Activated CD8-positive, alpha-beta memory T cell treated with anti-CD3 and anti-CD28 coated beads for 36 hours (primary cell): ENCODE data around the gene ANKS1A. TPM values are rescaled to one million over a fixed set of nuclear protein-coding genes. Genes with fewer than 3 reads are reported as not detected.
"Not testable (repeated sequence)": the region's sequence is repeated elsewhere in the genome, so short reads cannot be mapped to it uniquely, and the experiment has no call there.

ENCODE experiments used
- CTCF ChIA-PET: fragments of 350-600 bp; sonication (Branson Sonifier 250); formaldehyde crosslinking; loops from one replicate; lab custom pipeline; 2021; ENCODE audit warnings: antibody characterized with exemption; lab: Charles Lee
- POLR2A ChIA-PET: fragments of 350-600 bp; sonication (Branson Sonifier 250); formaldehyde crosslinking; loops from one replicate; lab custom pipeline; 2021; ENCODE audit warnings: antibody characterized with exemption; lab: Charles Lee
- total RNA-seq, 2 experiments: library from RNA; stranded (reverse); gene quantifications; one replicate each; pipeline ENCODE4 v1.2.3, GENCODE V29; 2021

ANKS1A gene
- total RNA-seq, 2 experiments from 2014 or later: 7.9 to 8.6 TPM

GRCh38 chr6:34912715-34913464, 23.8 kb downstream of the ANKS1A start:
- CTCF ChIA-PET: no interaction called here
- POLR2A ChIA-PET: no interaction called here

- ChIA-PET POLR2A (no interaction called here), CTCF (interaction anchor here (0.6 kb wide), 1 partner anchor 1475 kb away, joined by 3 read pairs; no protein-coding TSS in a partner anchor)
Observed at GRCh38 chr6:34914358-34914757, 25.3 kb downstream of the ANKS1A start.

- ChIA-PET POLR2A (no interaction called here), CTCF (no interaction called here)
Observed at GRCh38 chr6:34916348-34916967, 27.4 kb downstream of the ANKS1A start.

GRCh38 chr6:34917626-34918285, 28.7 kb downstream of the ANKS1A start:
- ChIA-PET POLR2A (no interaction called here), CTCF (no interaction called here)

- POLR2A ChIA-PET: no interaction called here
Observed at GRCh38 chr6:34919651-34920050, 30.6 kb downstream of the ANKS1A start.

GRCh38 chr6:34920097-34920496, 31.0 kb downstream of the ANKS1A start:
- CTCF ChIA-PET: no interaction called here

More at GRCh38 chr6:34919651-34920050, 30.6 kb downstream of the ANKS1A start:
- CTCF ChIA-PET: no interaction called here

GRCh38 chr6:34922177-34922663, 33.2 kb downstream of the ANKS1A start:
- ChIA-PET POLR2A (no interaction called here), CTCF (no interaction called here)

More at GRCh38 chr6:34920097-34920496, 31.0 kb downstream of the ANKS1A start:
- POLR2A ChIA-PET: no interaction called here

- POLR2A ChIA-PET: no interaction called here
- CTCF ChIA-PET: no interaction called here
Observed at GRCh38 chr6:34924831-34925625, 36.0 kb downstream of the ANKS1A start.

GRCh38 chr6:34926655-34927054, 37.6 kb downstream of the ANKS1A start:
- POLR2A ChIA-PET: no interaction called here
- CTCF ChIA-PET: no interaction called here

GRCh38 chr6:34928220-34928619, 39.2 kb downstream of the ANKS1A start:
- CTCF ChIA-PET: no interaction called here
- POLR2A ChIA-PET: no interaction called here

GRCh38 chr6:34928695-34929094, 39.6 kb downstream of the ANKS1A start:
- ChIA-PET POLR2A (no interaction called here), CTCF (interaction anchor here (0.6 kb wide), 1 partner anchor 585 kb away, joined by 3 read pairs; no protein-coding TSS in a partner anchor)

GRCh38 chr6:34929241-34929978, 40.4 kb downstream of the ANKS1A start:
- CTCF ChIA-PET: interaction anchor here (0.6 kb wide), 1 partner anchor 586 kb away, joined by 3 read pairs; no protein-coding TSS in a partner anchor
- POLR2A ChIA-PET: no interaction called here

- ChIA-PET CTCF (no interaction called here), POLR2A (no interaction called here)
Observed at GRCh38 chr6:34930221-34930620, 41.2 kb downstream of the ANKS1A start.

GRCh38 chr6:34932202-34932601, 43.1 kb downstream of the ANKS1A start:
- CTCF ChIA-PET, POLR2A ChIA-PET: not testable (repeated sequence)

- POLR2A ChIA-PET: no interaction called here
- CTCF ChIA-PET: no interaction called here
Observed at GRCh38 chr6:34934516-34934915, 45.5 kb downstream of the ANKS1A start.

GRCh38 chr6:34938268-34938667, 49.2 kb downstream of the ANKS1A start:
- POLR2A ChIA-PET: no interaction called here
- CTCF ChIA-PET: no interaction called here

- ChIA-PET POLR2A (no interaction called here), CTCF (no interaction called here)
Observed at GRCh38 chr6:34940030-34940434, 51.0 kb downstream of the ANKS1A start.

- ChIA-PET POLR2A (no interaction called here), CTCF (no interaction called here)
Observed at GRCh38 chr6:34941421-34941820, 52.4 kb downstream of the ANKS1A start.

- CTCF ChIA-PET: no interaction called here
- POLR2A ChIA-PET: no interaction called here
Observed at GRCh38 chr6:34945317-34945716, 56.3 kb downstream of the ANKS1A start.
